ENCODE measurements around the gene BARHL2.

DNA sequence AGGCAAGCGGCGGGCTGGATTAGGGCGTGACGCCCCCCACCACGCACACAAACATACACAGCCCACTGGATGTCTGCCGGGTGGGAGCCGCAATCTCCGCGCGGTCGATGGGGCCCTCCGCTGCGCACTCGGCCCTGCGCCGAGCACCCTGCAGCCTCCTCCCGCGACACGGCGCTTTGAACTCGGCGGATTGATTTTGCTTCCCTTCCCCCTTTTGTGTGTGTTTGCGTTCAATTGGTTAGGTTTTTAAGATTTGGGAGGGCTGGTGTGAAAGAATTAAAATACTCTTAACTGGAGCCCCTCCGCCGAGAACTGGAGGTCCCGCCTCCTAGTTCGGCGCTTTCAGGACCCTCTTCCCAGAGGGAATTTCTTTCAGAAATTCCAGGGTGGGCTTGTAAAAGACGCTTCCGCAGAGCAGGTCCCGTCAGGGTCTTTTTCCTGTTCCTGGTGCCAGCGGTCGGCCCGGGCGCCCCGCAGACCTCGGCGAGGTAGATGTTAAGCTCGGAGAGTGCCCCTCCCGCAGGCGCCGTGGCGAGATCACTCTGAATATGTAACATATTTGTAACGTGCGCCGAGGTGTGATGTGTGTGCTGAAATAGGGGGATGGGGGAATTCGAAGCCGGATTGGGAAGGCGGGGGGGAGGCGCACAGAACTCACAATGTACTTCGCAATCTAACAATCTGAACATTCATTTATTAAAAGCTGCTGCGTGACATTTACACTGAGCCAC is 8.0 kb upstream of the BARHL2 start:
- TF ChIP-seq, protein P1, sequence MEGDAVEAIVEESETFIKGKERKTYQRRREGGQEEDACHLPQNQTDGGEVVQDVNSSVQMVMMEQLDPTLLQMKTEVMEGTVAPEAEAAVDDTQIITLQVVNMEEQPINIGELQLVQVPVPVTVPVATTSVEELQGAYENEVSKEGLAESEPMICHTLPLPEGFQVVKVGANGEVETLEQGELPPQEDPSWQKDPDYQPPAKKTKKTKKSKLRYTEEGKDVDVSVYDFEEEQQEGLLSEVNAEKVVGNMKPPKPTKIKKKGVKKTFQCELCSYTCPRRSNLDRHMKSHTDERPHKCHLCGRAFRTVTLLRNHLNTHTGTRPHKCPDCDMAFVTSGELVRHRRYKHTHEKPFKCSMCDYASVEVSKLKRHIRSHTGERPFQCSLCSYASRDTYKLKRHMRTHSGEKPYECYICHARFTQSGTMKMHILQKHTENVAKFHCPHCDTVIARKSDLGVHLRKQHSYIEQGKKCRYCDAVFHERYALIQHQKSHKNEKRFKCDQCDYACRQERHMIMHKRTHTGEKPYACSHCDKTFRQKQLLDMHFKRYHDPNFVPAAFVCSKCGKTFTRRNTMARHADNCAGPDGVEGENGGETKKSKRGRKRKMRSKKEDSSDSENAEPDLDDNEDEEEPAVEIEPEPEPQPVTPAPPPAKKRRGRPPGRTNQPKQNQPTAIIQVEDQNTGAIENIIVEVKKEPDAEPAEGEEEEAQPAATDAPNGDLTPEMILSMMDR (IDR thresholded peaks at IDR 0.05), result no peak
- TF ChIP-seq POLR2A (IDR thresholded peaks at IDR 0.05), result no peak
